GM18858 (cell line): ENCODE data around the gene PCDHB3.
"Not testable (repeated sequence)": the region's sequence is repeated elsewhere in the genome, so short reads cannot be mapped to it uniquely, and the experiment has no call there.

Experiments
- ATAC-seq: cut with Tn5 transposase; IDR thresholded peaks from one replicate; pipeline ENCODE4 v1.9.1; 2021; ENCODE audit not compliant: unreplicated experiment

Gene PCDHB3

DNA sequence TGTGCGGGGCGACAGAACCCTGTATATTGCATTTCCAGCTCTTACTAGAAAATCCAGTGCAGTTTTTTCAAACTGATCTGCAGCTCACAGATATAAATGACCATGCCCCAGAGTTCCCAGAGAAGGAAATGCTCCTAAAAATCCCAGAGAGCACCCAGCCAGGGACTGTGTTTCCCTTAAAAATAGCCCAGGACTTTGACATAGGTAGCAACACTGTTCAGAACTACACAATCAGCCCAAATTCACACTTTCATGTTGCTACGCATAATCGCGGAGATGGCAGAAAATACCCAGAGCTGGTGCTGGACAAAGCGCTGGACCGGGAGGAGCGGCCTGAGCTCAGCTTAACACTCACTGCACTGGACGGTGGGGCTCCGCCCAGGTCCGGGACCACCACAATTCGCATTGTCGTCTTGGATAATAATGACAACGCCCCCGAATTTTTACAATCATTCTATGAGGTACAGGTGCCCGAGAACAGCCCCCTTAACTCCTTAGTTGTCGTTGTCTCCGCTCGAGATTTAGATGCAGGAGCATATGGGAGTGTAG is 35.5 kb downstream of the PCDHB3 start:
- no peak for ATAC-seq

DNA sequence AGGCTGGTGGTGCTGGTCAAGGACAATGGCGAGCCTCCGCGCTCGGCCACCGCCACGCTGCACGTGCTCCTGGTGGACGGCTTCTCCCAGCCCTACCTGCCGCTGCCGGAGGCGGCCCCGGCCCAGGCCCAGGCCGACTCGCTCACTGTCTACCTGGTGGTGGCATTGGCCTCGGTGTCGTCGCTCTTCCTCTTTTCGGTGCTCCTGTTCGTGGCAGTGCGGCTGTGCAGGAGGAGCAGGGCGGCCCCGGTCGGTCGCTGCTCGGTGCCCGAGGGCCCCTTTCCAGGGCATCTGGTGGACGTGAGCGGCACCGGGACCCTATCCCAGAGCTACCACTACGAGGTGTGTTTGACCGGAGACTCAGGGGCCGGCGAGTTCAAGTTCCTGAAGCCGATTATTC is 37.1 kb downstream of the PCDHB3 start:
- not testable (repeated sequence) for ATAC-seq

DNA sequence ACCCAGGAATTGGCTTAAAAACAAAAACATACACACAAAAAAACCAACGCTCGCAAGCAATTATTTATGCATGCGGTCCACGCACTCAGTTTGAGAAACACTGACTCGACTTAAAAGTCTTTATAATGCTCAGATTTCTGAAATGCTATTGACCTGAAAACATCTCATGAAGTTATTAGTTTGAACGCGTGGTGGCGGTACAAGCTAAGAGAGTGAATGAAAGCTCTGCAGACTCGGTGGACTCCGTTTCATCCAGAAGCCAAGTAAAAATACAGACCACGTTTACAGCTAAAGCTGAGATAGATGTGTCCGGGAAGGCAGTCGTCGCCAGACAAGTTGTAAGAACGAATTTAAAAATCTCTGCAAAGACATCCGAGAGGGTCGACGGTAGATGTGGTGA is 49.5 kb downstream of the PCDHB3 start, which contains the start of gene PCDHB6:
PCDHB6 (plus strand) TSS at position 246 of the 400 bp plus-strand sequence. CDS start 201 bp downstream, outside the sequence.
- ATAC-seq: no peak

DNA sequence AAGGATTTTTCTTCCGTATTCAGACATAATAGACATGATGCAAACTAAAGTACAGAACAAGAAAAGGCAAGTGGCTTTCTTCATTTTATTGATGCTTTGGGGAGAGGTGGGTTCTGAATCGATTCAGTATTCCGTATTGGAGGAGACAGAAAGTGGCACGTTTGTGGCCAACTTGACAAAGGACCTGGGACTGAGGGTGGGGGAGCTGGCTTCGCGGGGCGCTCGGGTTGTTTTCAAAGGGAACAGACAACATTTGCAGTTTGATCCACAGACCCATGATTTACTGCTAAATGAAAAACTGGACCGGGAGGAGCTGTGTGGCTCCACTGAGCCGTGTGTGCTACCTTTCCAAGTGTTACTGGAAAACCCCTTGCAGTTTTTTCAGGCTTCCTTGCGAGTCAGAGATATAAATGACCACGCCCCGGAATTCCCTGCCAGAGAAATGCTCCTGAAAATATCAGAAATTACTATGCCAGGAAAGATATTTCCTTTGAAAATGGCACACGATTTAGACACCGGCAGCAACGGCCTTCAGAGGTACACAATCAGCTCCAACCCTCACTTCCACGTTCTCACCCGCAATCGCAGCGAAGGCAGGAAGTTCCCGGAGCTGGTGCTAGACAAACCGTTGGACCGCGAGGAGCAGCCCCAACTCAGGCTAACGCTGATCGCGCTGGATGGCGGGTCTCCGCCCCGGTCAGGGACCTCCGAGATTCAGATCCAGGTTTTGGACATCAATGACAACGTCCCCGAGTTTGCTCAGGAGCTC is 50.1 kb downstream of the PCDHB3 start:
- ATAC-seq: no peak

DNA sequence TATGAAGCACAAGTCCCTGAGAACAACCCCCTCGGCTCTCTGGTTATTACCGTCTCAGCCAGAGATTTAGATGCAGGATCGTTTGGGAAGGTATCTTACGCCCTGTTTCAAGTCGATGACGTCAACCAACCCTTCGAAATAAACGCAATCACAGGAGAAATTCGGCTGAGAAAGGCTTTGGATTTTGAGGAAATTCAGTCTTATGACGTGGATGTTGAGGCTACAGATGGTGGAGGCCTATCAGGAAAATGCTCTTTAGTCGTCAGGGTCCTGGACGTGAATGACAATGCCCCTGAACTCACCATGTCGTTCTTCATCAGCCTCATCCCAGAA is 50.7 kb downstream of the PCDHB3 start:
- ATAC-seq: no peak

DNA sequence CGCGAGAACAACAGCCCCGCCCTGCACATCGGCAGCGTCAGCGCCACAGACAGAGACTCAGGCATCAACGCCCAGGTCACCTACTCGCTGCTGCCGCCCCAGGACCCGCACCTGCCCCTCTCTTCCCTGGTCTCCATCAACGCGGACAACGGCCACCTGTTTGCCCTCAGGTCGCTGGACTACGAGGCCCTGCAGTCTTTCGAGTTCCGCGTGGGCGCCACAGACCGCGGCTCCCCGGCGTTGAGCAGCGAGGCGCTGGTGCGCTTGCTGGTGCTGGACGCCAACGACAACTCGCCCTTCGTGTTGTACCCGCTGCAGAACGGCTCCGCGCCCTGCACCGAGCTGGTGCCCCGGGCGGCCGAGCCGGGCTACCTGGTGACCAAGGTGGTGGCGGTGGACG is 51.4 kb downstream of the PCDHB3 start:
- not testable (repeated sequence) for ATAC-seq

DNA sequence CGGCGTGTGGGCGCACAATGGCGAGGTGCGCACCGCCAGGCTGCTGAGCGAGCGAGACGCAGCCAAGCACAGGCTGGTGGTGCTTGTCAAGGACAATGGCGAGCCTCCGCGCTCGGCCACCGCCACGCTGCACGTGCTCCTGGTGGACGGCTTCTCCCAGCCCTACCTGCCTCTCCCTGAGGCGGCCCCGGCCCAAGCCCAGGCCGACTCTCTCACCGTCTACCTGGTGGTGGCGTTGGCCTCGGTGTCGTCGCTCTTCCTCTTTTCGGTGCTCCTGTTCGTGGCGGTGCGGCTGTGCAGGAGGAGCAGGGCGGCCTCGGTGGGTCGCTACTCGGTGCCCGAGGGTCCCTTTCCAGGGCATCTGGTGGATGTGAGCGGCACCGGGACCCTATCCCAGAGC is 51.8 kb downstream of the PCDHB3 start:
- not testable (repeated sequence) for ATAC-seq
